Heart left ventricle (tissue), 13 donors: ENCODE data around the gene STAT3.

Experiments
- CTCF ChIP-seq, 12 donors: fragments of 200-600 bp; sonication (generic) in 4 of 12; IDR thresholded peaks; one replicate each; pipeline versions ENCODE4 v1.5.0 to v1.8.0; 2018 to 2022; ENCODE audit warnings: antibody characterized with exemption in 12 of 12, mild to moderate bottlenecking in 5 of 12
- POLR2A ChIP-seq, 2 donors: fragments of 450-650 bp; IDR thresholded peaks; one replicate each; pipeline ENCODE4 v1.6.1; 2017; ENCODE audit warnings: antibody characterized with exemption in 2 of 2, mild to moderate bottlenecking in 2 of 2, moderate library complexity in 2 of 2
- donor health status: ischemic (EF 13 %, LVEDD 7.1; RV severe dilation, severe dysfunction).
- donor health status: DM: no; HTN: yes; CAD: no.
- donor health status: DM: no; HTN: no; CAD: no.
- donor health status: ischemic (EF 25% LVEDD 6.9; RV normal size, moderate dysfunction).
- donor health status: ischemic (EF 25% LVEDD 5.7; RV mildly dilated, moderate dysfunction).
- donor health status: ischemic (EF 35%, LVEDD 5.7; RV mildly dilated, moderate dysfunction).
- donor health status: nonischemic (EF 11% LVEDD 7.7; RV severe dilation, severe dysfunction).
- donor health status: DM: yes; HTN: yes; CAD: no.
- donor health status: PGD.
- donor health status: ischemic (EF 29% LVEDD 5.4; RV normal size, mild dysfunction).
- donor health status: nonischemic (EF 23%, LVEDD 6.1; RV moderate dilation, normal function).

DNA sequence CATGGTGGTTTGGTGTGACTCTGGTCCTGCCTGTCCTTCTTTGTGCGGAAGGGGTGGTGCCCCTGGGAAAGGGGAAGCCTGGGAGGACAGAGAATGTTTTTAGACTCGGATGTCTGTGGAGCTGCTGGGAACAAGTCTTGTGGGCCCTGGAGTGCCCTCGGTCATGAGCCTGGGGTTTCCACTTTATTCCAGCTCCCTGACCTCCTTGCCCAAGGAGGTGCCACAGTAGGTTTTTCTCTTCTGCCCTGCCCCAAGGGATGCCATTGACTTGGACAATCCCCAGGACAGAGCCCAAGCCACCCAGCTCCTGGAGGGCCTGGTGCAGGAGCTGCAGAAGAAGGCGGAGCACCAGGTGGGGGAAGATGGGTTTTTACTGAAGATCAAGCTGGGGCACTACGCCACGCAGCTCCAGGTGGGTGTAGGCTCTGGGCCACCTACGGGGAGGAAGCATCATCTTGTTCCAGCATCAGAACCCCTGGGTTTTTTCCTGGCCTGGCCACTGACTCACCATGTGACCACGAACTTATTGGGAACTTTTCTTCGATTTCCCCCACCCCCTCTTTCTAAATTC is 98.5 kb downstream of the STAT3 start:
- TF ChIP-seq CTCF (IDR thresholded peaks at IDR 0.05) (no peak), POLR2A (IDR thresholded peaks at IDR 0.05) (no peak)
